Heart right ventricle (tissue), 16 donors: ENCODE measurements around the gene ADARB2. TPM values are rescaled to one million over a fixed set of nuclear protein-coding genes. Genes with fewer than 3 reads are reported as not detected.

Experiments used
- ATAC-seq, 8 donors: fragments of 200-7000 bp; cut with Tn5 transposase; one replicate each; pipeline ENCODE4 v1.9.1; 2020; ENCODE audit warnings: mild to moderate bottlenecking in 8 of 8, moderate library complexity in 8 of 8, moderate number of reproducible peaks in 1 of 8
- DNase-seq, 2 donors: peaks; one replicate each; pipeline ENCODE4 v3.0.0-alpha.2; 2020
- H3K27ac ChIP-seq, 10 donors: fragments of 200-600 bp; sonication (generic) in 2 of 10; one replicate each; pipeline versions ENCODE4 v1.5.0 to v1.8.0; 2020 to 2022; ENCODE audit warnings: mild to moderate bottlenecking in 3 of 10
- H3K27me3 ChIP-seq, 7 donors: fragments of 200-600 bp; one replicate each; pipeline ENCODE4 v1.8.0; 2021 to 2022; ENCODE audit warnings: mild to moderate bottlenecking in 2 of 7
- H3K36me3 ChIP-seq, 9 donors: fragments of 200-600 bp; sonication (generic) in 1 of 9; one replicate each; pipeline versions ENCODE4 v1.5.0 to v1.8.0; 2020 to 2022; ENCODE audit warnings: mild to moderate bottlenecking in 2 of 9
- H3K4me1 ChIP-seq, 9 donors: fragments of 200-600 bp; sonication (generic) in 1 of 9; one replicate each; pipeline versions ENCODE4 v1.5.0 to v1.8.0; 2020 to 2022; ENCODE audit warnings: mild to moderate bottlenecking in 4 of 9
- H3K4me3 ChIP-seq, 10 donors: fragments of 200-600 bp; sonication (generic) in 2 of 10; one replicate each; pipeline versions ENCODE4 v1.5.0 to v1.8.0; 2020 to 2022; ENCODE audit warnings: mild to moderate bottlenecking in 7 of 10, moderate library complexity in 2 of 10
- H3K9me3 ChIP-seq, 11 donors: fragments of 200-600 bp in 10 of 11; sonication (generic) in 2 of 11; one replicate each; pipeline versions ENCODE4 v1.5.0 to v1.8.0; 2013 to 2022; ENCODE audit warnings: mild to moderate bottlenecking in 2 of 11, control low read depth in 1 of 11, moderate library complexity in 1 of 11
- WGBS, 2 donors: extraction: QIAGEN DNeasy Blood & Tissue Kit; methylation state at CpG; one replicate each; pipeline ENCODE4 v1.1.7; 2013; ENCODE audit warnings: inconsistent platforms in 1 of 2; 5-methylcytosine and 5-hydroxymethylcytosine counted together
- intact Hi-C, 10 donors: fragments of 100-400 bp; cut with DNase I; formaldehyde crosslinking; loops; one replicate each; pipeline versions ENCODE4 v1.11.1 to v1.14.2; 2022
- polyA plus RNA-seq, 2 donors: library from polyadenylated mRNA; stranded (reverse); fragments of 200-250 nt; gene quantifications; one replicate each; pipeline ENCODE4 v1.2.3, GENCODE V29; 2013
- total RNA-seq, 10 donors: library from RNA; stranded (reverse); fragmentation: NEBNext Ultra II Directional in 3 of 10; extraction: Animal tissue kit (Norgen Biotek cat#: 25700) in 3 of 10; gene quantifications; one replicate each; pipeline versions ENCODE4 v1.2.1 to v1.2.4, GENCODE V29; 2021 to 2023
- TF ChIP-seq, protein P1 (sequence below), 9 donors: fragments of 200-600 bp; sonication (generic) in 2 of 9; IDR thresholded peaks; one replicate each; pipeline versions ENCODE4 v1.5.0 to v1.8.0; 2021 to 2022; ENCODE audit warnings: antibody characterized with exemption in 9 of 9, mild to moderate bottlenecking in 5 of 9, moderate library complexity in 1 of 9
- donor health status: Arrhythmogenic right ventricular cardiomyopathy.
- donor health status: ischemic (EF 13 %, LVEDD 7.1; RV severe dilation, severe dysfunction).
- donor health status: healthy with polysubstance abuse.
- donor health status: DM: no; HTN: yes; CAD: no.
- donor health status: DM: no; HTN: no; CAD: no.
- donor health status: ischemic (EF 25% LVEDD 6.9; RV normal size, moderate dysfunction).
- donor health status: ischemic (EF 25% LVEDD 5.7; RV mildly dilated, moderate dysfunction).
- donor health status: healthy.
- donor health status: DM: yes; HTN: yes; CAD: no.
- donor health status: Ischemic cardiomyopathy.
- donor health status: ischemic (EF 35%, LVEDD 5.7; RV mildly dilated, moderate dysfunction).
- donor health status: nonischemic (EF 11% LVEDD 7.7; RV severe dilation, severe dysfunction).
- donor health status: DM: yes; HTN: yes; CAD: no.
- donor health status: PGD.
- donor health status: ischemic (EF 29% LVEDD 5.4; RV normal size, mild dysfunction).
- donor health status: nonischemic (EF 23%, LVEDD 6.1; RV moderate dilation, normal function).

The ADARB2 gene
- total and polyA plus RNA-seq, 12 donors: 0.08 to 0.47 (median 0.17) TPM; not detected in 2

DNA sequence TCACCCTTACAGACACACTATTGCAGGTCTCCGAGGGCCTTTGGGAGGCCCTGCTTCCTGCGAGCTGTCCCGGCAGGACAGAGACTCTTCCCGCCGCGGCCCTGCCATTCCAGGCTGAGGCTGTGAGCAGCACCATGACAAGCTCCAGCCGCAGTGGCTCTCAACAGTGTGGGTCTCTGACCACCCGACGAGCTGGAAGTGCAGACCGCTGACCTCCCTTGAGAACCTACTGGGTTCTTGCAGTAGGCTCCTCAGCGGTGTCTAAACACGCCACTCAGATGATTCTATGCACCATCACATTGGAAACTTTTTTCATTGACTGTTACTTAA lies 377.7 kb downstream of the ADARB2 start:
- 81 to 84% methylated on average over 12 of the region's 12 CpGs for WGBS, 2 donors
- Histone ChIP-seq H3K4me3 (no peak overlapping the region), H3K9me3 (no peaks in the 10 kb centered on the region), H3K4me1 (no peaks in the 10 kb centered on the region), H3K27ac (no peak overlapping the region), H3K27me3 (peaks cover 0 to 83% (median 54%) of the 10 kb centered on the region in 7 donors), H3K36me3 (no peaks in the 10 kb centered on the region)
- intact Hi-C loops: no loop called here
- no peak for ATAC-seq
- TF ChIP-seq, protein P1, sequence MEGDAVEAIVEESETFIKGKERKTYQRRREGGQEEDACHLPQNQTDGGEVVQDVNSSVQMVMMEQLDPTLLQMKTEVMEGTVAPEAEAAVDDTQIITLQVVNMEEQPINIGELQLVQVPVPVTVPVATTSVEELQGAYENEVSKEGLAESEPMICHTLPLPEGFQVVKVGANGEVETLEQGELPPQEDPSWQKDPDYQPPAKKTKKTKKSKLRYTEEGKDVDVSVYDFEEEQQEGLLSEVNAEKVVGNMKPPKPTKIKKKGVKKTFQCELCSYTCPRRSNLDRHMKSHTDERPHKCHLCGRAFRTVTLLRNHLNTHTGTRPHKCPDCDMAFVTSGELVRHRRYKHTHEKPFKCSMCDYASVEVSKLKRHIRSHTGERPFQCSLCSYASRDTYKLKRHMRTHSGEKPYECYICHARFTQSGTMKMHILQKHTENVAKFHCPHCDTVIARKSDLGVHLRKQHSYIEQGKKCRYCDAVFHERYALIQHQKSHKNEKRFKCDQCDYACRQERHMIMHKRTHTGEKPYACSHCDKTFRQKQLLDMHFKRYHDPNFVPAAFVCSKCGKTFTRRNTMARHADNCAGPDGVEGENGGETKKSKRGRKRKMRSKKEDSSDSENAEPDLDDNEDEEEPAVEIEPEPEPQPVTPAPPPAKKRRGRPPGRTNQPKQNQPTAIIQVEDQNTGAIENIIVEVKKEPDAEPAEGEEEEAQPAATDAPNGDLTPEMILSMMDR (IDR thresholded peaks at IDR 0.05): no peak
- DNase-seq: no peak

DNA sequence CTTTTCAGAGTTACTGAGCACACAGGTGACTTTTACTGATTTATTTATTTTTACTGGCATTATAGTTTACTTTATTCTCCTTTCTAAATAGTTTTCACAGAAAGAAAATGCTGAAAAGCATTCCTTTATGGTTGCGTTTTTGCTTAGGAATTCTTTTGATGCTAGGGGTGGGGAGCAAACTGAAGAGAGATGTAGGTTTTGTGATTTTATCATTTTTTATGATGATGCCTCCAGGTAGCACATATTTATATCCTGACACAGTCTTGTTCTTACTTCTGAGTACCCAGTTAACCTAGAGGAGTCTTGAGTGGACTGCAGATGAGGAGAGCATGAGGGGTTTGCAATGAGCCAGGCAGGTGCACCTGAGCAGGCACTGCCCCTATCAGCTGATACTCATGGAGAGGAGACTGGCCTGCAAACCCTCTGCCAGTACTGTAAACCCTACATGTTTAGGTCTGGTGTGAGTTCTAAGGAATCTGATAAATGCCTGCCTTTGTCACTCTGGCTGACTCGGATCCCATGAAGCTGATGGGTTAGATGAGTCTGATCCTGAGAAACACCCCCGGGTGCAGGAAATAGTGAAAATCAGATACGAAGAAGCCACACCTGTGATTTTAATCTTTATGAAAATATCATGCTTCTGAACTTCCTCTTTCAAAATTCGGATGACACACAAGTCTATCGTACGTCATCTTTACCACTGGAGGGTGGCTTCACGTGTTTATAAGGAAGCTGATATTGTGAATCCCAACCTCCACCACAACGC lies 378.3 kb downstream of the ADARB2 start:
- TF ChIP-seq, protein P1 (IDR thresholded peaks at IDR 0.05): no peak
- no peaks in the 10 kb centered on the region for H3K9me3 ChIP-seq
- ATAC-seq: no peak
- no peaks in the 10 kb centered on the region for H3K36me3 ChIP-seq
- no peaks in the 10 kb centered on the region for H3K4me1 ChIP-seq
- WGBS, 2 donors: 70 to 75% methylated on average over 9 of the region's 9 CpGs
- DNase-seq: no peak
- no peak overlapping the region for H3K27ac ChIP-seq
- intact Hi-C loops: no loop called here
- no peak overlapping the region for H3K4me3 ChIP-seq
- peaks cover 0 to 81% (median 50%) of the 10 kb centered on the region in 7 donors for H3K27me3 ChIP-seq

GRCh38 chr10:1358147-1358546 lies 379.2 kb downstream of the ADARB2 start:
- TF ChIP-seq, protein P1 (IDR thresholded peaks at IDR 0.05): no peak
- DNase-seq: no peak
- no peaks in the 10 kb centered on the region for H3K9me3 ChIP-seq

GRCh38 chr10:1356349-1356748 lies 381.0 kb downstream of the ADARB2 start:
- H3K4me1 ChIP-seq: no peaks in the 10 kb centered on the region
- no peak overlapping the region for H3K4me3 ChIP-seq
- no peaks in the 10 kb centered on the region for H3K9me3 ChIP-seq
- 67 to 69% methylated on average over 4 of the region's 4 CpGs for WGBS, 2 donors
- TF ChIP-seq, protein P1 (IDR thresholded peaks at IDR 0.05): no peak
- no peak overlapping the region for H3K27ac ChIP-seq
- no peaks in the 10 kb centered on the region for H3K36me3 ChIP-seq
- intact Hi-C loops: no loop called here
- ATAC-seq: no peak
- DNase-seq: no peak
- peaks cover 0 to 55% (median 27%) of the 10 kb centered on the region in 7 donors for H3K27me3 ChIP-seq

More at GRCh38 chr10:1358147-1358546, 379.2 kb downstream of the ADARB2 start:
- H3K4me3 ChIP-seq: no peak overlapping the region
- H3K27me3 ChIP-seq: peaks cover 0 to 72% (median 41%) of the 10 kb centered on the region in 7 donors
- no peaks in the 10 kb centered on the region for H3K4me1 ChIP-seq
- WGBS, 2 donors: 87 to 88% methylated on average over 5 of the region's 5 CpGs
- no peak for ATAC-seq
- H3K27ac ChIP-seq: no peak overlapping the region
- intact Hi-C loops: no loop called here
- no peaks in the 10 kb centered on the region for H3K36me3 ChIP-seq
